OCI-LY7 (cell line): ENCODE results near the gene ULBP1.

Experiments used
- EZH2phosphoT487 ChIP-seq: fragments of 200-600 bp; sonication (generic); IDR thresholded peaks from 2 replicates; pipeline ENCODE4 v1.6.1; 2018; ENCODE audit warnings: low read depth, borderline replicate concordance, mild to moderate bottlenecking, mixed run types, antibody characterized with exemption, low read length, moderate library complexity, mixed read lengths
- TF ChIP-seq, protein P1 (sequence below): fragments of 200-600 bp; sonication (generic); conservative IDR thresholded peaks from 2 replicates; pipeline ENCODE4 v1.5.1; 2014; ENCODE audit warnings: mild to moderate bottlenecking, antibody characterized with exemption, low read length, moderate library complexity, mixed read lengths

- TF ChIP-seq, protein P1, sequence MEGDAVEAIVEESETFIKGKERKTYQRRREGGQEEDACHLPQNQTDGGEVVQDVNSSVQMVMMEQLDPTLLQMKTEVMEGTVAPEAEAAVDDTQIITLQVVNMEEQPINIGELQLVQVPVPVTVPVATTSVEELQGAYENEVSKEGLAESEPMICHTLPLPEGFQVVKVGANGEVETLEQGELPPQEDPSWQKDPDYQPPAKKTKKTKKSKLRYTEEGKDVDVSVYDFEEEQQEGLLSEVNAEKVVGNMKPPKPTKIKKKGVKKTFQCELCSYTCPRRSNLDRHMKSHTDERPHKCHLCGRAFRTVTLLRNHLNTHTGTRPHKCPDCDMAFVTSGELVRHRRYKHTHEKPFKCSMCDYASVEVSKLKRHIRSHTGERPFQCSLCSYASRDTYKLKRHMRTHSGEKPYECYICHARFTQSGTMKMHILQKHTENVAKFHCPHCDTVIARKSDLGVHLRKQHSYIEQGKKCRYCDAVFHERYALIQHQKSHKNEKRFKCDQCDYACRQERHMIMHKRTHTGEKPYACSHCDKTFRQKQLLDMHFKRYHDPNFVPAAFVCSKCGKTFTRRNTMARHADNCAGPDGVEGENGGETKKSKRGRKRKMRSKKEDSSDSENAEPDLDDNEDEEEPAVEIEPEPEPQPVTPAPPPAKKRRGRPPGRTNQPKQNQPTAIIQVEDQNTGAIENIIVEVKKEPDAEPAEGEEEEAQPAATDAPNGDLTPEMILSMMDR, result no peak
- TF ChIP-seq EZH2phosphoT487, result no peak
Measured at GRCh38 chr6:149960488-149960887, 3.3 kb upstream of the ULBP1 start.
